NCI-H146 (cell line): ENCODE data around the gene ITGA2.
"Not testable (repeated sequence)": the region's sequence is repeated elsewhere in the genome, so short reads cannot be mapped to it uniquely, and the experiment has no call there.

Experiments used
- DNase-seq: peaks from one replicate; lab custom pipeline; 2025; lab: John Stamatoyannopoulos, UW

ITGA2 gene

DNA sequence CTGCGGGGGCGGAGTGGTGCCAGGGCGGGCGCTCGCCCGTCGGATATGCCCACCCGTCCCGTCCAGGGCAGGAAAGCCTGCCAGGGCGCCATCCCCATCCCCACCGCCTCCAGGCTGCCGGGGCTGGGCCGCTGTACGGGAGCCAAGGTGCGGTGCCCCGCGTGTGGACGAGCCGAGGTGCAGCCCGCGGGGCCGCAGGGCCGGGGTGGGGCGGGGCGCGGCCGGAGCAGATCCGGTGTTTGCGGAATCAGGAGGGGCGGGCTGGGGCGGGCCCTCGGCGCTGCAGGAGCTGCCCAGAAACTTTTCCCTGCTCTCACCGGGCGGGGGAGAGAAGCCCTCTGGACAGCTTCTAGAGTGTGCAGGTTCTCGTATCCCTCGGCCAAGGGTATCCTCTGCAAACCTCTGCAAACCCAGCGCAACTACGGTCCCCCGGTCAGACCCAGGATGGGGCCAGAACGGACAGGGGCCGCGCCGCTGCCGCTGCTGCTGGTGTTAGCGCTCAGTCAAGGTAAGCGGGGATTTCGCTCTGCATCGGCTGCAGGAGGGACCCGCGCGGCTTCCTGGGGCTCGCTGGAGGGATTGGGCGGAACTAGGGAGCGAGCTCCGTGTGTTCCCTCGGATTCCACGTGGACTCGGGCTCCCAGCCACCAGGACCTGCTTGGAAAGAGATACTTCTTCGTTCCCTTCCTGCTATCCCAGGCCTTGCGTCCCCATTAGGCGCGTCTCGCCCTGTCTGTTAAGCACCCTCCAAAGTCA lies at the start of gene ITGA2:
TSS of gene ITGA2 (plus strand) at position 328 of the 756 bp plus-strand sequence. CDS start at position 445, 117 bp downstream.
- DNase-seq, result peak; percentile 79

DNA sequence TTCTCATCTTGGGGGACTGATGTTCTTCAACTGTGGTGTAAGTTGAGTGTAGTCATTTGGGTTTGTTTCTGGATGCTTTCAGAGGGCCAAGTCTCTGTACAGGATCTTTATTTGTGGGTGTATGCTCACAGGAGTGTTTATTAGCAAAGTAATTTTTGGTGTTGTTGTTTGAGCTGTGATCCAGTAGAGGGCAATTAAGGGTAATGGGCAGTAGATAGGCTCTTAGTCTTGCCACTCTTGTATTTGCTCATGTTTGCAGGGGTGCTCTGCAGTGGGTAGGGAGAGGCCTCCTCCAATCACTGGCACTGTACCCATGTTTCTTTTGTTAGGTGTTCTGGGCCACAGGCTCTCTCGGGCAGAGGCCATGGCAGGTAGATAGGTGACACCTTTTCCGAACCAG lies 45.9 kb upstream of the ITGA2 start:
- DNase-seq, result no peak

DNA sequence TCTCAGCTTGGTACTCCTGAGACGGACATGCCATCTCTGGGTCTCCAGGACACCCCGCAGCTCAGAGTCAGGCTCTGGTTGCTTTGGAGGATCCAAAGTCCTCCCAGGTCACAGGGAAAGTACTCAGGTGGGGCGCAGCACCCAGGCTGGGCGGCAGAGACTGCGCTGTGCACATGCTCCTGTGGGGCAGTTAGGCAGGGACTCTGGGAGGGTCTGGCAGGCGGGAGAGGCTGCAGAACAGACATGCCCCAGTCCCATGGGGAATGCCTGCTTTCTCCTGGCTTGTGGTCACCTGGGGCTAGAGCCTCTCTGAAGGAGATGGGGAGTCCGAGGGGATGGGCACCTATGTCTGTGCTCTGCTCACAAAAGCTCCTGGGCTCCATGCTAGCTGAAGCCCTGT lies 45.3 kb upstream of the ITGA2 start:
- DNase-seq, result no peak

DNA sequence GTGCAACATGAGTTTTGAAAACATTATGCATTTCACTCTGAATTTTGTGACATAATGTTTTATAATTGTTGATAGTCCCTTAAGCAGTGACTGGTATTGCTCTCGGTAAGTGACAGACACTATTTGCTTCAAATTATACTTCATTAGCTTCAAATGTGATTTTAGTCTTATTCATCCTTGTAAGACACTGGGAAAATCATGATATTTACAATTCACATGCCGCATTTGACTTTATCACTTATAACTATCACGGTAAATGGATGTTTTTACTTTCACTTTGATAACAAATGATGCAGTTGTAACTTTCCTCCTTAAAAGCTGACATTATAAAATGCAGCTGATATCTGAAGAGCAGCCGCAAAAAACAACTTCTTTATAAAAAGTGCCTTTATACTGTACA lies 44.1 kb upstream of the ITGA2 start:
- no peak for DNase-seq

DNA sequence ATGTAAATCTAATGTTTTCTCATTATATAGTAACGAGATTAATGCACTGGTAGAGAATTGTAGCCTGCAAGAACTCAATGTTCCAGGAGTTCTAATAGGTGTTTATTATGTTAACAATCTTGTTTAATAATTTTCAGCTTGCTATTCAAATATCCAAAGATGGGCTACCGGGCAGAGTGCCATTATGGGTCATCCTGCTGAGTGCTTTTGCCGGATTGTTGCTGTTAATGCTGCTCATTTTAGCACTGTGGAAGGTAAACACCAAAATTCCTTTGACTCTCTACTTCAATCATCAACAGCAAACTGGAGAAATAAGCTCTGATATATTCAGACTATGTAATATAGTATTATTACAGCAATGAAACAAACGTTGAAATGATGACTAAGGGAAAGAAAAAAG lies 41.9 kb upstream of the ITGA2 start:
- DNase-seq, result no peak

DNA sequence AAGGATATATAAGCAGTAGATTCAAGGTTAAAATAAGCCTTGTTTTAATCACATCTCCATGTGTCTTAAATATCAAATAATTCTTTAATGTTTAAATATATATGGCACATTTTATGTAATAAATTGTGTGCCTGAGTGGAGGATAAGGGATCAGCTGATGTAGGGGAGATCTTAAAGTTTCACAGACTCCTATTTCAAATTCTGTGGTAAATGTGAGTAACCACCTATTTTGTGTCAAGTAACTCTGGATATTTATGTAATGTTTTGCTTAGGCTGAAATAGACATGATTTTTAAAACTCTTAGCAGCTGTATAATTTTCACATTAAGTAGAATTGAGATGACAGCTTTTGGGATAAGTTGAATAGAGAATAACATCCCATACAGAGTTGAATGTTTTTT lies 41.3 kb upstream of the ITGA2 start:
- no peak for DNase-seq

DNA sequence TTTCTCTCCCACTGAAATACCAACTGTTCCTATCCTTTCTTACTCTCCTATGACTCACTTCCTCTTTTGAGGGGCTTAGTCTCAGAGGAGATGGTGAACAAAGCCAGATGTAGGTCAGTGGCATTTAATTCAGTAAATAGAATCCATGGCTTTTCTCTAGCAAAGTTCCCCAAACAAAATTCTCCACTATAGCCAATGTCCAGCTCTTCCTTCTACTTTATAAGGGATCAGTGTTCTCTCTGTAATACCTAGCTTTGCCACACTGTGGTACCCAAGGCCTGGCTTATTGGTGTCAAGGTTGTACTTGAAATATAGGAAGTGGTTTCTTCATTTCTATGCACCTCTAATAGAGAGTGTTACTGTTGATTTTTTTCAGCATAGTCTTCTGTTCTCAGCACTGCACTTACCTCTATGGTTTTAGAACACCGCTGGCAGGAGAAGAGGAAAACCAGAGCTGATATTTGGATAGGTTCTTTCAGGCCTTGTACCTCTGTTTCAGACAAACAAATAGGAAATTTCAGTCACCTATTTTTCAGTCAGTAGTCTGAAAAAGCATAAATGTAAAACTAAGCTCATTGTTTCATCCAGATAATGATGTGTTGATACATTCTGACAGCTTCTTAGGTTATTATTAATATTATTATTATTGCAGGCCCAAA lies 40.6 kb upstream of the ITGA2 start:
- DNase-seq, result peak; percentile 72

DNA sequence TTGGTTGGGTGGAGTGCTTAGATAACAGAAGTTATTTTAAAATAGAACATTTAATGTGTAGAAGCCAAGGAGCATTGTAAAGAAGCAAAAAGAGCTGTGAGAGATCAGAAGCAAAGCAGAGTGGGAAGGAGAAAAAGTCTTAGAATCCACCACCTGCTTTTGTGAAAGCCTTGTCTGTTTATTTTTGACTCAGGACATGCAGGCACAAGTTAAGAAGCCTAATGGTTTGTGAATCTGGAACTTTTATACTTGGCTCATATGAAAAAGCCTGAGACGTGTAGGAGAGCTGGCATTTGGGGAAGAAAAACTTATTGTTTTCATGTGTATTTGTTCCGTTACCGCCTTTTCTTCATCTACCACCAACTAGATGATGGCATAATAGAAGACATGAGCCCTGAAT lies 38.5 kb upstream of the ITGA2 start:
- DNase-seq, result no peak

DNA sequence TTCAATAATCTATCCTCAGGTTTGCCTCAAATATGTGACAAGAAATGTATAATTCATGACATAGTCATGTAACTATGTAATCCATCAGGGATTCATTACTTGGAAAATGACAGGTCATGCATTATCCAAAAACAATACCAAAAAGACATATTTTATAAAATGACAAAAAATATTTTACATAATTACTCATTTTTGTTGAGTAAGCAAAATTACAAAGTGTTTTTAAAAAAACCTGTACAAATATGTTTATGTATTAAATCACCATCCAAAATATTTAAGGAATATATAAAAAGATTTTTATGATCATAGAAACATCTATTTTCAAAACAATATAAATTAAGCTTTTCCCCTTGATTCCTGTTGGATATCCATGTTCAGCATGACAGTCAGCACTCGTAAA lies 36.7 kb upstream of the ITGA2 start:
- DNase-seq, result no peak

DNA sequence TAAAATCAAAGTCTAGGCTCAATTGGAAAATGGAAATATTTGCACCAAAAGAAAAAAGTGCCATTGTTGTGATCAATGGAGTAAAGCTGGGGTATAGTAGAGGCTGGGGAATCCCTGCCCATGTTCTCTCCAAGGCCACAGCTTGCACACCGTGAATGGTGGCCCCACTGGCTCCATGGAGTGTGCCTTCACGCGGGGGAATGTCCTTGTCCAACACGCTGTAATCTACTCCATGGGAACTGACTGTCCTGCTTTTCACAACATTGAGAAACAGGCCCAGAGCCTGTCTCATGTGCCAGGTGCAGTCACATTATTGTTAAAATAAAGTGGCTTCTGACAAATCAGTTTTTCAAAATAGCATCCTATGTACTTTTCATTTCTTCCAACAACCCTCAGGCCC lies 33.1 kb upstream of the ITGA2 start:
- no peak for DNase-seq

DNA sequence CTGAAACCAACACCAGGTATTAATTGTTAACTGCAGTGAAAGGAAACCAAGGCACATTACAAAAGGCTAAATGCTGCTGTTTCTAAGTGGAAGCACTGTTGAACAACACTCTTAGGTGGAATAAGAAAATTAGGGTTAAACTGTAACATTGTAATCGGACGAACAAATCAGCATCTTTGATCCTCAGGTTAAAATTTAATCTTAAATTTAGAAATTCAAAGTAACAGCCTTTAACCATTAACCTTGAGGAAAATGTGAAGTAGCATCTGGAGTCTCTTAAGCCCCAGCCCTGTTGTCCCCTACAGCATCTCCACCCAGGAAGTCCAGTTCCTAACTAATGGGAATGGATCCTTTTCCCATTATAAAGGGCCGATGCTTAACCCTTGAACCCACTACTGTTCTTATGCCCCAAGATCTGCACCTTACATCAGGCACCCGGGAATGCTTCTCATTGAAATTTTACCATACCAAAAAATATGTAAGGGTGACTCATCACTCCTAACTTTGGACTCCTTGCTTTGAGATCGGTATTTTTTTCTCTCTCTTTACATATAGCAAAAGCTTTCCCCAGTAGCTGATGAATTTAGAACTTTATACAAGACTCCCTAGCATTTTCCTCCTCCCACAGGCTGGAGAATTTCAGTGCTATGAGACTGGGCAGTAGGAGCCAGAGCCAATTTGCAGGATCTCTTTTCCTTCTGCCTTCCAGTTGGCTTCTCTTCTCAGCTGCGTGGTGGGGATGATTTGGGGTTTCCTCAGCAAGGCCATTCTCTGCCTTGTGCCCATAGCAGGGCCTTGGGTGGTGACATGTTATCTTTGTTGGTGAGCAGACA lies 32.0 kb upstream of the ITGA2 start:
- no peak for DNase-seq

DNA sequence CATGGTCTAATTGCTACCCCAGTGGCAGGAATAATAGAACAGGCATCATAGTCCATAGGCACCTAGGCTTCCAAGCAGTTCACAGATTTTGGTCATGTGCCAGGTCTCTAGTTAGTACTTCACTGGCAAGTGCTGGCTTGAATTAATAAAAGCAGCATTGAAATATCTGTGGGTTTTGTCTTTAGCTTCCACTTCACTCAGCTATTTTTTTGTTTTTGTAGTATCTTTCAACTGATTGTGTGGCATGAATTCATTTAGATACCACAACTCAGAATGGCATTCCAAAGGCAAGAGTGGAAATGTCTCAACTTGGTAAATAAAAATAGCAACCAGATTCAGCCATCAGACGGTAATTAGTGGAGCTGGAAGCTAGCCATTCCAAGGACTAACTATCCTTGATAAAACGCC lies 27.9 kb upstream of the ITGA2 start:
- DNase-seq, result no peak

DNA sequence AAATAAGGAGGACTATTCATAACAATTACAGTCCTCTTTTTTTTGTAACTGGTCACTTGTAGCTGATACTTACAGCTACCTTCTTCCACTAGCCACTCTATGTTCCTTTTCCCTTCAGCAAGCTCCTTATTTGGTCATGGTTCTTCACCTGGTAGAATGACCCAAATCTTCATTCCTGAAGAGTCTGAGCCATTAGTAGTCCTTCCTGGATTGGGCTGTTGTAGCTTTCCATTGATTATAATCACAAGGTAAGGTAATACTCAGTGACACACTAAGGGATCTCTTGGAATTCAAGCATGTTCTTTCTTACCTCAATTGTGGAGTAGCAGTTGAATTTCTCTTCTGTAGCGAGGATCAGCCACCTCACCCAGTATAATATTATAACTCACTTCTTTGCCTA lies 25.5 kb upstream of the ITGA2 start:
- DNase-seq, result no peak

DNA sequence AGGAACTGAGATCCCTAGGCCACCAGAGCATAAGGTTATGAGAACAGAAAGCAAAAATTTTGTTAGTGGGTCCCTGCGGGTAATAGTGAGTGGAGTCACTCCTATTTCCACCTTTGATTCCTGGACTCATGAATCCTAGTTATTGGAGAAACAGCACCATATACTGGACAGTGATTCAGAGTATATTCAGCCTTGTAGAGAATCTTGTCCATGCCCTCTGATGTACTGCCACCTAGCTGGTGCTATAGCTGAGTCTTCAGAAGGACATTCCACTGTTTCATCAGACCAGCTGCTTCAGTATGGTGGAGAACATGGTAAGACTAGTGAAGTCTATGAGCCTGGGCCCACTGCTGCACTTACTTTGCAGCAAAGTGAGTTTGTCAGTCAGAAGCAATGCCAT lies 25.0 kb upstream of the ITGA2 start:
- DNase-seq, result no peak

DNA sequence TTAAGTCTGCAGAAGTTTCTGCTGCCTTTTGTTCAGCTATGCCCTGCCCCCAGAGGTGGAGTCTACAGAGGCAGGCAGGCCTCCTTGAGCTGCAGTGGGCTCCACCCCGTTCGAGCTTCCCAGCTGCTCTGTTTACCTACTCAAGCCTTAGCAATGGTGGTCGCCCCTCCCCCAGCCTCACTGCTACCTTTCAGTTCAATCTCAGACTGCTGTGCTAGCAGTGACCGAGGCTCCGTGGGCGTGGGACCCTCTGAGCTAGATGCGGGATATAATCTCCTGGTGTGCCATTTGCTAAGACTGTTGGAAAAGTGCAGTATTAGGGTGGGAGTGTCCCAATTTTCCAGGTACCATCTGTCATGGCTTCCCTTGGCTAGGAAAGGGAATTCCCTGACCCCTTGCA lies 13.0 kb upstream of the ITGA2 start:
- DNase-seq, result not testable (repeated sequence)

DNA sequence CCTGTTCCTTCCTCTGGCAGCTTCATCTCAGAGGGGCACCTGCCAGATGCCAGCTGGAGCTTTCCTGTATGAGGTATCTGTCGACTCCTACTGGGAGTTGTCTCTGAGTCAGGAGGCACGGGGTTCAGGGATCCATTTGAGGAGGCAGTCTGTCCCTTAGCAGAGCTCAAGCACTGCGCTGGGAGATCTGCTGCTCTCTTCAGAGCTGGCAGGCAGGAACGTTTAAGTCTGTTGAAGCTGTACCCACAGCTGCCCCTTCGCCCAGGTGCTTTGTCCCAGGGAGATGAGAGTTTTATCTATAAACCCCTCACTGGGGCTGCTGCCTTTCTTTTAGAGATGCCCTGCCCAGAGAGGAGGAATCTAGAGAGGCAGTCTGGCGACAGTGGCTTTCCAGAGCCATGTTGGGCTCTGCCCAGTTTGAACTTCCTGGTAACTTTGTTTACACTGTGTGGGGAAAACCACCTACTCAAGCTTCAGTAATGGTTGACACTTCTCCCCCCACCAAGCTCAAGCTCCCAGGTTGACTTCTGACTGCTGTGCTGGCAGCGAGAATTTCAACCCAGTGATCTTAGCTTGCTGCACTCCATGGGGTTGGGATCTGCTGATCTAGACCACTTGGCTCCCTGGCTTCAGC lies 11.8 kb upstream of the ITGA2 start:
- DNase-seq, result no peak

DNA sequence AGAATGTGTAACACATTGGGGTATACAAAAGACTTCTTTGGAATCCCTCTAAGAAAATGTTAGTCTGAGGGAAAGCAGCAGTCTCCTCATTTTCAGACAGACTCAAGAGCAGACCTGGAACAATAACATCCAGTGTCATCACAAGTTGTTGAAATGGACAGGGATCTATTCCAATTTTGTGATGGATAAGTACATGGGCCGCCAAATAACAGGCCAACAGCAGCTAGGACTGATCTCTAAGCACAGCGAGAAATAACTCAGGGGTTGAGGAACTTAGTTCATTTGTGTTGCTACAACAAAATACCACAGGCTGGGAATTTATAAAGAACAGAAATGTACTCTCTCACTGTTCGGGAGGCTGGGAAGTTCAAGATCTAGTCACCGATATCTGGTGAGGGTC lies 7.6 kb upstream of the ITGA2 start:
- no peak for DNase-seq

DNA sequence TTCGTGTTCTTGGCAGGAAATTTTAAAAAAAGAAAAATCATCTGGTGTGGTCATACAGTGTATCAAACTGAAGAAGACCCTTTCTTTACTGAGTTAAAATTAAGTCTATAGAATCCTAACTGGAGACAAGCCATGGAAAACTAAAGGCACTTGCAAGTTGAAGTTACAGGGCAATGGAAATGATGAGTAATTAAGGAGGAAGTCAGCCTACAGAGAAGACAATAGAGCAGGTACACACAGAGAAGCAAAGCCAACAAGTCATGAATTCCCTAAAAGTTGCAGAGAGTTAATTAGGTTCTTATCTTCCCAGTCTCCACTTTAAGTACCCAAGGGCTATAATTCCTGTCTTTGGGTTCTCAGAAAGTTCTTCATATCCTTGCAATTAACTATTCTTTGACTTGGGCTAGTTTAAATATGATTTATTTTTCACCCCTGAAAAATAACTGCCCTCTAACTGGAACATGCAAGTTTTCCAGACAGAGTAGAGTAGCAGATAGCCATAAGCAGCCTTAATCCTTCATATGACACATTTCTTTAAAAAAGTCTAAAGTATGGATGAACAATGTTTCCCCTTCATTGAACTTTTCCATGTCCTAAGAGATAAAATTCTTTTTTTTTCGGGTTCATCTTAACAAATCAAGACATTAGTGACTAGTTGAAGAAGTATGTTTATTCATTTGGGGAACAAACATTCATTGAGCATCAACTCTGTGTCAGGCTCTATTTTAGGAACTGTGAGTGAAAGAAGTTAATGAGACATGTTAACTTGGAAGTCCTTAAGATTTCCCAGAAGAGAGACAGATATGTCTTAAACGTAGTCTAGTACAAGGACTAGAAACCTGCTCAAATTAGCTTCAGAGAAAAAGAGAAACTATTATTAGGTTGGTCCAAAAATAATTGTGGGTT lies 5.2 kb upstream of the ITGA2 start:
- DNase-seq, result no peak

DNA sequence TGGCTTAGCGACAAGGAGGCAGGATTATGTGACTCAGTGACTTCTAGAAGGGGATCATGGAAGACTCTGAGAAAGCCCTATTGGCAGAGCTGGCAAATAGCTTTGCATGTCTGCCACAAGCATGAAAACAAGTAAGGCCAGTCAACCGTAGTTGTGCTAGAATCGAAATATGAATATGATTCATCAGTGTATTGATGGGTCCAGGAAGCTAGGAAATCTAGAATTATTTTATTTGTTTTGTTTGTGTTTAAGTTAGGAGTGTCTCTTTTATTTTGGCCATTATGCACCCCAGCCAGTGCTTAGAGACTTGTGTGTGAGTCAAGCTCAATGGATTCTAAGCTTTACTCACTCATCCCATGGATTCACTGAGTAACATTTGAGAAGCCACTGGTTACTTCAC lies 3.8 kb upstream of the ITGA2 start:
- no peak for DNase-seq

DNA sequence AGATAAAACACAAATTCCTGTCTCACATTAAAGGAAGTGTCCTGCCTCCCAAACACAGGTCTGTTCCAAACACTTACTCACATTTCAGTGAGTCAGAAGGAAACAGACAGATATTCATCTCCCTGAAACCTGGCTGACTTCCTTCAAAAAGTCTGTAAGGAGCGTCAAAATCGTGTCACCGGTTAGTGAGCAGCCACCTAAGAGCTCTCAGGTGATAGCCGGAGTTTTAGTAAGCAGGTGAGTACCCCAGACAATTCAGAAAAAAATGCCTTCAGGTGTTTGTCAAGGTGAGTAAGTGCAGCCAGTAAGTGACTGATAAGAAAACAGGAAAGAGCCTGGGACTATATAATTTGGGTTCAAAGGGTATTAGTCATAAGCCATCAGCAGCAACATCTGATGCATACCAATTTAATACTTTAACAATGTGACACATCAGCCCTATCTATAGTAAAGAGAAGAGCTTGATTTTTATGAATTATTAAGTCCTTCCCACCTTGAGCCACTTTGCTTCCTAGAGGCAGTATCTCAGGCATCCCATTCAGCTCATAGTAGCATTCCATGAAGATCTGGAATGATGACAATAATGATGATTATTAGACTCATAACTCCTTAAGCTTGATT lies 1.3 kb upstream of the ITGA2 start:
- no peak for DNase-seq
